ENCODE measurements around the gene EPAS1. TPM values are rescaled to one million over a fixed set of nuclear protein-coding genes. Genes with fewer than 3 reads are reported as not detected.

Gene EPAS1
- total and polyA plus RNA-seq, 8 donors, result 35.1 to 217 (median 117) TPM

- Histone ChIP-seq H3K27ac (peak overlapping the region in 2 of 5 donors; percentile 25 to 32), H3K4me3 (no peak overlapping the region), H3K9me3 (no peaks in the 10 kb centered on the region), H3K36me3 (no peaks in the 10 kb centered on the region), H3K4me1 (peaks cover 0 to 12% (median 0%) of the 10 kb centered on the region in 4 donors), H3K27me3 (no peaks in the 10 kb centered on the region)
- WGBS, 5 donors, result 57 to 74% (median 70%) methylated on average over 11 of the region's 11 CpGs
- DNase-seq, result no peak
- intact Hi-C loops (cut with DNase I; ENCODE audit: low total_unique reads), result no loop called here
- TF ChIP-seq CTCF (IDR thresholded peaks at IDR 0.05) (no peak), EP300 (IDR thresholded peaks at IDR 0.05) (peak; percentile 22)
Measured at GRCh38 chr2:46269544-46270273, 27.5 kb upstream of the EPAS1 start.

GRCh38 chr2:46270384-46270783, 26.8 kb upstream of the EPAS1 start:
- intact Hi-C loops (cut with DNase I; ENCODE audit: low total_unique reads), result no loop called here
- TF ChIP-seq POLR2A (IDR thresholded peaks at IDR 0.05) (no peak), EP300 (IDR thresholded peaks at IDR 0.05) (no peak), POLR2AphosphoS5 (IDR thresholded peaks at IDR 0.05) (no peak), CTCF (IDR thresholded peaks at IDR 0.05) (no peak)
- Histone ChIP-seq H3K27ac (peak overlapping the region in 1 of 5 donors; percentile 25), H3K27me3 (no peaks in the 10 kb centered on the region), H3K4me1 (peaks cover 0 to 12% (median 0%) of the 10 kb centered on the region in 4 donors), H3K9me3 (no peaks in the 10 kb centered on the region), H3K36me3 (no peaks in the 10 kb centered on the region), H3K4me3 (no peak overlapping the region)
- WGBS, 5 donors, result 51 to 63% (median 57%) methylated on average over 2 of the region's 2 CpGs
- no peak for DNase-seq

- H3K4me1 ChIP-seq, result peaks cover 0 to 6% (median 0%) of the 10 kb centered on the region in 4 donors
- no peak overlapping the region for H3K4me3 ChIP-seq
- TF ChIP-seq POLR2AphosphoS5 (IDR thresholded peaks at IDR 0.05) (no peak), POLR2A (IDR thresholded peaks at IDR 0.05) (no peak), EP300 (IDR thresholded peaks at IDR 0.05) (no peak), CTCF (IDR thresholded peaks at IDR 0.05) (no peak)
- peaks cover 0 to 4% (median 0%) of the 10 kb centered on the region in 3 donors for H3K27me3 ChIP-seq
- intact Hi-C loops (cut with DNase I; ENCODE audit: low total_unique reads), result no loop called here
- 67 to 77% (median 73%) methylated on average over 7 of the region's 7 CpGs for WGBS, 5 donors
- peak overlapping the region in 3 of 5 donors; percentile 6 to 31 (median 15) for H3K27ac ChIP-seq
- H3K9me3 ChIP-seq, result no peaks in the 10 kb centered on the region
- no peak for DNase-seq
- no peaks in the 10 kb centered on the region for H3K36me3 ChIP-seq
Measured at GRCh38 chr2:46273225-46273863, 23.9 kb upstream of the EPAS1 start.

- Histone ChIP-seq H3K4me1 (peaks cover 0 to 6% (median 0%) of the 10 kb centered on the region in 4 donors), H3K4me3 (no peak overlapping the region), H3K27me3 (peaks cover 0 to 4% (median 0%) of the 10 kb centered on the region in 3 donors), H3K27ac (peak overlapping the region in 1 of 5 donors; percentile 31), H3K9me3 (no peaks in the 10 kb centered on the region), H3K36me3 (no peaks in the 10 kb centered on the region)
- no peak for TF ChIP-seq POLR2A (IDR thresholded peaks at IDR 0.05)
- no peak for TF ChIP-seq CTCF (IDR thresholded peaks at IDR 0.05)
- TF ChIP-seq EP300 (IDR thresholded peaks at IDR 0.05), result no peak
- TF ChIP-seq POLR2AphosphoS5 (IDR thresholded peaks at IDR 0.05), result no peak
- no peak for DNase-seq
- 67 to 75% (median 70%) methylated on average over 5 of the region's 5 CpGs for WGBS, 5 donors
- intact Hi-C loops (cut with DNase I; ENCODE audit: low total_unique reads), result no loop called here
Measured at GRCh38 chr2:46273919-46274318, 23.3 kb upstream of the EPAS1 start.

Measured in stomach (tissue), 9 donors.